HG03558 (cell line): ENCODE results near the gene PIM2.

Experiments
- ATAC-seq: cut with Tn5 transposase; IDR thresholded peaks from one replicate; pipeline ENCODE4 v1.9.1; 2021; ENCODE audit warnings: moderate number of reproducible peaks; ENCODE audit not compliant: unreplicated experiment; ENCODE audit errors: extremely low read depth

The PIM2 gene

GRCh38 chrX:48936429-48937053 lies 17.7 kb upstream of the PIM2 start:
- ATAC-seq = no peak

- no peak for ATAC-seq
Measured at GRCh38 chrX:48935301-48935670, 16.5 kb upstream of the PIM2 start.

- ATAC-seq = no peak
Measured at GRCh38 chrX:48934581-48935300, 15.9 kb upstream of the PIM2 start.

GRCh38 chrX:48933757-48934156 lies 14.9 kb upstream of the PIM2 start:
- ATAC-seq = no peak

- ATAC-seq = no peak
Measured at GRCh38 chrX:48927736-48928382, 9.0 kb upstream of the PIM2 start.

- no peak for ATAC-seq
Measured at GRCh38 chrX:48927123-48927522, 8.3 kb upstream of the PIM2 start.

GRCh38 chrX:48924270-48924669 lies 5.4 kb upstream of the PIM2 start:
- ATAC-seq = no peak

GRCh38 chrX:48923771-48924170 lies 4.9 kb upstream of the PIM2 start:
- no peak for ATAC-seq

- ATAC-seq = no peak
Measured at GRCh38 chrX:48920718-48921104, 1.9 kb upstream of the PIM2 start.

- no peak for ATAC-seq
Measured at GRCh38 chrX:48919947-48920717, 1.3 kb upstream of the PIM2 start.

- ATAC-seq = no peak
Measured at GRCh38 chrX:48919360-48919841, 577 bp upstream of the PIM2 start.

- no peak for ATAC-seq
Measured at GRCh38 chrX:48918301-48918642, 552 bp downstream of the PIM2 start.

GRCh38 chrX:48917139-48918001 lies 1.5 kb downstream of the PIM2 start:
- no peak for ATAC-seq

- ATAC-seq = no peak
Measured at GRCh38 chrX:48914593-48915493, 4.0 kb downstream of the PIM2 start.

GRCh38 chrX:48913605-48914366 lies 5.0 kb downstream of the PIM2 start:
- no peak for ATAC-seq

GRCh38 chrX:48911412-48912182 lies 7.2 kb downstream of the PIM2 start, which contains the start of gene SLC35A2:
Gene SLC35A2 (minus strand): TSS chrX:48911646. CDS start chrX:48911636, 10 bp downstream.
- no peak for ATAC-seq

- no peak for ATAC-seq
Measured at GRCh38 chrX:48910926-48911411, 7.9 kb downstream of the PIM2 start.
